C4-2B (cell line): ENCODE measurements around the gene ITGA4.

Experiments
- CTCF ChIP-seq: fragments of 450-650 bp; conservative IDR thresholded peaks from 2 replicates; pipeline ENCODE4 v1.5.1; 2017; ENCODE audit warnings: mild to moderate bottlenecking
- ZFX ChIP-seq: fragments of 450-650 bp; IDR thresholded peaks from 2 replicates; pipeline ENCODE4 v1.6.1; 2017

GRCh38 chr2:181558371-181558770 lies 101.2 kb downstream of the ITGA4 start:
- no peak for TF ChIP-seq CTCF
- TF ChIP-seq ZFX = no peak
